Lower lobe of right lung (tissue), 2 donors: Measurements from ENCODE around the gene ZNF385C. TPM values are rescaled to one million over a fixed set of nuclear protein-coding genes. Genes with fewer than 3 reads are reported as not detected.

Source experiments
- ATAC-seq, 2 donors: fragments of 200-7000 bp; cut with Tn5 transposase; one replicate each; pipeline ENCODE4 v1.9.1; 2020 to 2022; ENCODE audit warnings: mild to moderate bottlenecking in 2 of 2, moderate library complexity in 2 of 2
- DNase-seq: peaks from one replicate; pipeline ENCODE4 v3.0.0-alpha.2; 2020
- H3K27ac ChIP-seq: fragments of 200-600 bp; one replicate; pipeline ENCODE4 v1.8.0; 2022
- H3K27me3 ChIP-seq: fragments of 200-600 bp; one replicate; pipeline ENCODE4 v1.8.0; 2022; ENCODE audit warnings: low read depth
- H3K36me3 ChIP-seq: fragments of 200-600 bp; one replicate; pipeline ENCODE4 v1.8.0; 2022; ENCODE audit warnings: mild to moderate bottlenecking
- H3K4me1 ChIP-seq: fragments of 200-600 bp; one replicate; pipeline ENCODE4 v1.8.0; 2022
- H3K4me3 ChIP-seq: fragments of 200-600 bp; one replicate; pipeline ENCODE4 v1.8.0; 2022; ENCODE audit warnings: mild to moderate bottlenecking
- H3K9me3 ChIP-seq: fragments of 200-600 bp; one replicate; pipeline ENCODE4 v1.8.0; 2022
- CTCF ChIP-seq: fragments of 200-600 bp; IDR thresholded peaks from one replicate; pipeline ENCODE4 v1.8.0; 2022; ENCODE audit warnings: antibody characterized with exemption, mild to moderate bottlenecking
- intact Hi-C: fragments of 100-400 bp; cut with DNase I; formaldehyde crosslinking; loops from one replicate; pipeline ENCODE4 v1.11.0; 2022
- total RNA-seq: library from RNA; stranded (reverse); fragmentation: NEBNext Ultra II Directional; extraction: Animal tissue kit (Norgen Biotek cat#: 25700); gene quantifications from one replicate; pipeline ENCODE4 v1.2.1, GENCODE V29; 2021
- donor health status: DM: no; HTN: yes; CAD: no; lungs with severe emphysema.

The ZNF385C gene
- total RNA-seq, 1 donor from 2014 or later, result 1.2 TPM

GRCh38 chr17:42019509-42020404 is 78.5 kb downstream of the ZNF385C start, which contains the start of gene NKIRAS2:
NKIRAS2 (plus strand) TSS chr17:42020090; CDS start chr17:42021578, 1,488 bp downstream.
- intact Hi-C loops, result no loop called here
- Histone ChIP-seq H3K27me3 (no peaks in the 10 kb centered on the region), H3K4me3 (peak within 1 kb of the TSS; percentile 92), H3K4me1 (peaks cover 61% of the 10 kb centered on the region), H3K9me3 (no peaks in the 10 kb centered on the region), H3K36me3 (peaks cover 31% of the 10 kb centered on the region), H3K27ac (peak within 1 kb of the TSS; percentile 87)
- peak; percentile 98 for TF ChIP-seq CTCF
- ATAC-seq (peak; percentile 83 to 92), DNase-seq (peak; percentile 98)

GRCh38 chr17:42018988-42019387 is 79.3 kb downstream of the ZNF385C start:
- H3K4me3 ChIP-seq, result no peak overlapping the region
- no peaks in the 10 kb centered on the region for H3K9me3 ChIP-seq
- no peak overlapping the region for H3K27ac ChIP-seq
- ATAC-seq (no peak), DNase-seq (no peak)
- H3K27me3 ChIP-seq, result no peaks in the 10 kb centered on the region
- H3K36me3 ChIP-seq, result peaks cover 26% of the 10 kb centered on the region
- intact Hi-C loops, result no loop called here
- H3K4me1 ChIP-seq, result peaks cover 61% of the 10 kb centered on the region
- TF ChIP-seq CTCF, result no peak

DNA sequence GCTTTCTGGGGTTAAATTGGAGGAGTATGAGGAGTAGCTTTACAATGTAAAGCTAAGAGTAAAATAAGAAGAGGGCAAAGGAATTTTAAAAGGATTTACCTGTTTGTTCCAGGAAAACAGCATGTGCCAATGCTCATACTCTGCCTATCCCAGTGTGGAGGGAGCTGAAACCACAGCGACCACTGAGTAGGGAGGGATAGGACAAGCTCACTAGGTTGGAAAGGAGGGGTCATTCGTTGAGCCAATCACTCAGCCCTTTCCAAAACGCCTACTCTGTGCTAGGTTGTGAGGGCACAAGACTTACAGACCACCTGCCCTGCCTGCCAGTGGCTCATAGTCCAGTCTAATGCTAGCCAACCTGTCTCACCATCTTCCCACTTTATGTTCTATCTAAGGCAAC is 79.9 kb downstream of the ZNF385C start:
- Histone ChIP-seq H3K27ac (no peak overlapping the region), H3K36me3 (peaks cover 19% of the 10 kb centered on the region)
- intact Hi-C loops, result no loop called here

GRCh38 chr17:42017866-42018200 is 80.4 kb downstream of the ZNF385C start:
- peaks cover 14% of the 10 kb centered on the region for H3K36me3 ChIP-seq
- H3K4me1 ChIP-seq, result peaks cover 59% of the 10 kb centered on the region
- no peak for TF ChIP-seq CTCF
- intact Hi-C loops, result no loop called here
- peak overlapping the region; percentile 79 for H3K4me3 ChIP-seq
- no peaks in the 10 kb centered on the region for H3K9me3 ChIP-seq
- peak in 1 of 2 donors; percentile 1 for ATAC-seq
- H3K27ac ChIP-seq, result peak overlapping the region; percentile 89
- H3K27me3 ChIP-seq, result no peaks in the 10 kb centered on the region
- no peak for DNase-seq

More for the DNA sequence above, 79.9 kb downstream of the ZNF385C start:
- no peak for TF ChIP-seq CTCF
- H3K9me3 ChIP-seq, result no peaks in the 10 kb centered on the region
- peaks cover 59% of the 10 kb centered on the region for H3K4me1 ChIP-seq
- ATAC-seq, result no peak
- peak overlapping the region; percentile 79 for H3K4me3 ChIP-seq
- H3K27me3 ChIP-seq, result no peaks in the 10 kb centered on the region
- DNase-seq, result no peak

DNA sequence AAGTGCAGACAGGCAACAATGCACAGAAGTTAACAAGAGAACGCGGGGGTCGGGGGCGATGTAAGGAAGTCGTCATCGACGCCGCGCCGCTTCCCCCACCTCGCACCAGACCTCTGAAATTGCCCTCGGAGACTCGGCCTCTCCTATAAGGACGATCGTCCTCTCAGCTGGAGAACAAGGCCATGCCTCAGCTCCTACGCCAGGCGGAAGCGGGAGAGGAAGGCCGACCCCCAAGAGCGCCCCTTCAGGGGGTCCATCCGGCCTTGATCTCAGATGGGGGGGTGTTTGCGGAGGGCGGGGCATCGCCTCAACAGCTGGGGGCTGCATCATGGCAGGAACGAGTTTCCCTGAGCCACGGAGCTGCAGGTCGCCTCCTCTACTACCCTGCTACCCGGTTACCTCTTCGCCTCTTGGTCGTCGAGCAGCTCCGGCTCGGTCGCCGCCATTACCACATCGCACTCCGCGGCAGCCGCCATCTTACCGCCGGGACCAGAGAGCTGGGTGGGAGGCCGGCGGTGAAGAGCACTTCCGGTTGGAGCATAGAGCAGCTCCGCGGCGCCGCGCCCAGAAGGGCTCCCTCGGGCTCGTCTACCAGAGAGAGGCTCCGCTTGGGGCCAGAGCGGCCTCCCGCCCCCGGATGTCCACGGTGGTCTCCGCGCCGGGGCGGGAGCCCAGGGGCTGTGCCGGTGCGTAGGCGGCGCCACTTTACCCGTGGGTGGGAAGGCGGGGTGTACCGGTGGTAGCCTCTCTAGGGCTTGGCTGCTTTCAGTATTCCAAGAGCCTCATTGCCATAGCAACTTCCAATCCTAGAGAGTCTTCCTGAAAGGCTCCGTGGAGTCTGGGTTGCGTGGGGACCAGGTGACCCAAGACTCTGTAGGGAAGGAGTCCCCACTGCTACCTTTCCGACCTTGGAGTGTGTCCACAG is 81.1 kb downstream of the ZNF385C start, which contains the start of gene DNAJC7:
DNAJC7 (minus strand) TSS at position 499 of the 925 bp plus-strand sequence; CDS start at position 476, 23 bp downstream.
- H3K9me3 ChIP-seq, result no peaks in the 10 kb centered on the region
- H3K36me3 ChIP-seq, result peaks cover 8% of the 10 kb centered on the region
- TF ChIP-seq CTCF, result no peak
- no peaks in the 10 kb centered on the region for H3K27me3 ChIP-seq
- intact Hi-C loops, result no loop called here
- DNase-seq (peak; percentile 97), ATAC-seq (peak; percentile 96 to 97)
- peaks cover 61% of the 10 kb centered on the region for H3K4me1 ChIP-seq
- peak within 1 kb of the TSS; percentile 89 for H3K27ac ChIP-seq
- H3K4me3 ChIP-seq, result peak within 1 kb of the TSS; percentile 79
